HG02938 (cell line): ENCODE measurements around the gene ULK2.

Experiments used
- ATAC-seq: cut with Tn5 transposase; IDR thresholded peaks from one replicate; pipeline ENCODE4 v1.9.1; 2021; ENCODE audit warnings: mild to moderate bottlenecking, moderate library complexity; ENCODE audit not compliant: unreplicated experiment

Gene ULK2

DNA sequence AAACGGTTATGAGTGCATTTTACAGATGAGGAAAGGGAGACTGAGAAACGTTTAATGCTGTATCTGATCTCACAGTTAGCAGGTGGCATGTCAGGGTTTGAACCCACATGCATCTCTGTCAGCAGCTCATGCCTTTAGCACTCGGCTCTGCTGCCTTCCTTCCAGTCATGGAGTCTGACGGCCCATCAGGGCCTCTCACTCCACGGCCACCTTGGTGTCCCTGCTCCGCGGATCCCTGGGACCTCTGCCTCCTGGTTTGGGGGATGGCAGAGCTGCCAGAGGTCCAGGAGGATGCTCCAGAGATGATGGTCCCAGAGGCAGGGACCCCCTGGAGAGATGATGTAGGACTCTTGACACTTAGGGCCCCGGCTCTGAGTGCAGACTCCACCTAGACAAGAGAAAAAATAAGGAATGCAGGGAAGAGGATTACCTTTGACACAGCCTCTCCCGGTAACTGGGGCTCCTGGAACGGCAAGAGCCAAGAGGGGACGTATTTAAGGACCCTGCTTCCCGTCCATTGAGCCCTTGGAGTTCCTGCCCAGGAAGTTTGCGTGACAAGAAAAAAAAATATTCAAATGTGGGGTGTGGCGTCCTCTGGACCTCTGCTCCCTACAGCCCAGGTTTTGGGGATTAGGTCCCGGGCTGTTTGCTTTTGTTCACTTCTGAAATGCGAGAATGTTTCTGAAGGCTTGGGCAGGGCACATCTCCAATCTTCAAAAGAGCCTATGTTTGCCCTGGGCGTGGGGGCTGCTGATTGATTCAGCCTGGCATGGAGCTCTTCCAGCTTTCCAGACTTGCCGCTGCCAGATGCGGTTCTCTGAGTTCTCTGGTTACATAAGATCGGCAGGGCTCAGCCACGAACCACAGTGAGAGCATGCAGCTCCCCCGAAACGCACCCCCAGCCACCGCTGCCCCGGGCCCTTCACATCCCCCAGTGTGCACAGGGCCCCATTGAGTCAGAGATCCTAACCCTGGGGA lies 119.6 kb downstream of the ULK2 start, which contains the start of gene ALDH3A1:
Gene ALDH3A1 (minus strand): TSS at position 470 of the 978 bp plus-strand sequence. CDS start 3,169 bp downstream, outside the sequence.
- no peak for ATAC-seq

DNA sequence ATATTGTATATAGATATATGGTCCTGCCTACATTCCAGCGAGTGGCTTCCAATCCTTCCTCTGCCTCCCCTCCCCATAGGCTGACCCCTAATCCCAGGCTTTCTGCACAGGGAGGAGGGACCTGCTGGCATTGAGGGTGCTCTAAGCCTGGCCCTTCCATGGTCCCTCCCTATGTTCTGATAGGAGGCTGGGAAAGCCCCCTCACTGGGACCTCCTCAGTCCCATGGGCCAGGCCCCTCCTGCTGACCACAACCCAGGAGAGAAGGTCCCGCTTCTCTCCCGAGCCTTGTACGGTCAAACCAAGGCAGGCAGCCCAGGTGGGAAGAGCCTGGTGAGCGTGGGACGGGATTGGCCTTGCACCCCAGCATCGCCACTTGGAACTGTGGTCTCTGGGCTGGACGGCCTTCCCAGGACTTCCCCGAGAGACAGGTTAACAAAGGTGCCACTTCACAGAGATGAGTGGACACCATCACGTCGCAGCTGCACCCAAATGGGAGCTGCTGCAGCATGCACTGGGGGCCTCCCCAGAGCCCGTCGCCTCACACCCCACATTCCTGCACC lies 120.5 kb downstream of the ULK2 start:
- no peak for ATAC-seq

- ATAC-seq, result no peak
These were observed 121.2 kb downstream of the ULK2 start for GRCh38 chr17:19746517-19746916.

DNA sequence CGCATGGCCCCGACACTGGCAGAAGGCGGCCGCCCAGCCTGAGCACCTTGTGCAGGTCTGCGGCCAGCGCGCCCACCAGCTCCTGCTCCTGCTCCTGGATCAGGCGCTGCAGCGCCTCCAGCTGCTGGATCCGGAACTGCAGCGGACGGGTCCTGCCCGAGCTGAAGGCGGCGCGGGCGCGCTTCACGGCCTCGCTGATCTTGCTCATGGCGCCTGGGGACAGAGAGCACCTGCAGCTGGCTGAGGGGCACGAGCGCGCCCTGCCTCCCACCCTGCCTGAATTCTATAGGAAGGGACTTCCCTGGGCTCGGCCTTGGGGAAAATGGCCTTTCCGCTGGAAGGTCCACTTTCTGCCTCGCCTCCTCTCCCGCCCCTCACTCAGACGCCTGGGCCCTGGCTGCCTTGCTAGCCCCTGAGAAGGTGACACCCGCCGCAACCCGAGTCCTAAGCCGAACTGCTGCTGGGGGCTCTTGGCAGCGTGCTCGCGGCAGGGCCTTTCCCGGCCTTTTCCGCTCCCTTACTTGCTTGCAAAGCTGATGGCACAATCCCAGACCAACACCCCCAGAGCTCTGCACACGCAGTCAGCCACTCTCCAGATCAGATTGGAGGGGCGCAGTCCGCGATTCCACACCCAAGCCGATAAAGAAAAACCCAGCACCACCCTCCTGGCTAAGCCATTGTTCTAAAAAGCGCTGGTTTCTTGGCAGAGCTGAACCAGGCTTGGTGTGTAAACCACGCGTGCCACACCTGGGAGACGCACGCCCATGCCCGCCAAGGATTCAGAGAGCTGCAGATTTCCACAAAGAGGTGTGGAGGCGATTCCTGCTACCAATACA lies 122.6 kb downstream of the ULK2 start:
- no peak for ATAC-seq

DNA sequence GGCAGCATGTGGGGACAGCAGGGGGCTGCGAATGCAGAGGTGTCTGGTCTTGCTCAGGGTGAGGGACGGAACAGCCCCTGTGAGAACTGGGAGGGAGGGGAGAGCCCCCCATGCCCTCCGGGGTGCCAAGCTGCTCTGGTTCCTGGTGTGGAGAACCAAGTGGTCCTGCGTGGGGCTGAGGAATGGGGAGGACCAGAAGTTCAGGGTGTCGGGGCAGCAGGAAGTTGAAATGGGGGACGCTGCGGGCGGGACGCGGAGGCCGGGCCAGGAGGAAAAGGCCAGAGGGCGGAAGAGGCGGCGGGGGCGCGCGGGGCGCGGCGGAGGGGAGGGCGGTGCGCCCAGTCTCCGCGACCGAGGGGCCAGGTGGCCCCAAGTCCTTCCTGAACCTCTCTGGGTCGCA lies 123.2 kb downstream of the ULK2 start:
- no peak for ATAC-seq

GRCh38 chr17:19743101-19744100 lies 124.3 kb downstream of the ULK2 start:
- ATAC-seq, result no peak

DNA sequence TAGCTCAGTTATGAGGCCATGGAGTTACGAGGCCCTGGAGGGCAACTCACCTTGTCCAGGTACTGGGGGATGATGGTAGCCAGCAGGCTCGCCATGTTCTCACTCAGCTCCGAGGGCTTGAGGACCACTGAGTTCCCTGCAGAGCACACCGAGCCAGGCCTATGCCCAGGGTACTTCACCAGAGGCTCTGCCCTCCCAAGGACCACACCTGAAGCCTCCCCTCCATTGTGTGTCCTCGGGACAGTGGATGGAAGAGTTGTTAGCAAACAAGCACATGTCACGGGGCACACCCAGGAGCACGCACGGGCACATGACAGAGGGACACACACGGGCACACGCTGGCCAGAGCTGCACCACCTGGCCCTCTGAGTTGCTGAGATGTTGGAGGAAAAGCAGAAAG lies 125.2 kb downstream of the ULK2 start:
- no peak for ATAC-seq

DNA sequence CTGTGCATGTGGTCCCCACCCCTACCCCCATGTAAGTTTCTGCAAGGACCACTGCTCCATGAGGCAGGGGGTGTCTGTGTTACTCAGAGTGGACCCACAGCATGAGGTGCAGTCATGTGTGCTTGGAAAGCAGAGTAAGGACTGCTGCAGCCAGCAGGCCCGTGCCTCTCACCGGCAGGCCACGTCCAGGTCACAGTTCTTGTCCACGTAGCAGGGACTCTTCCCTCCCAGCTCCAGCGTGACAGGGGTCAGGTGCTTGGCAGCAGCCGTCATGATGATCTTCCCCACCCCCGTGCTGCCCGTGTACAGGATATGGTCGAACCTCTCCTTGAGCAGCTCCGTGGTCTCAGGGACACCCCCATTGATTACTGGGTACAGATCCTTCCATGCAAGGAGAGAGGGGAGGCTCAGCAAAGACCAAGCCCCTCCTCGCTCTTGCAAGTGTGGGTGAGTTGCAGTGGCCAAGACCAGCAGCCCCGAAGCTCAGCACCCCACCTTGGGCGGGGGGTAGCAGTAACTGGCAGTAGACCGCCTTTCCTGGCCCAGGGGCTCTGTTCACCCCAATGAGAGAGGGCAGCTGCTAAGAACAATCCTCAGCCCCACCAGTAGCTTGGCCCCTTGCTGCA lies 125.8 kb downstream of the ULK2 start:
- no peak for ATAC-seq

DNA sequence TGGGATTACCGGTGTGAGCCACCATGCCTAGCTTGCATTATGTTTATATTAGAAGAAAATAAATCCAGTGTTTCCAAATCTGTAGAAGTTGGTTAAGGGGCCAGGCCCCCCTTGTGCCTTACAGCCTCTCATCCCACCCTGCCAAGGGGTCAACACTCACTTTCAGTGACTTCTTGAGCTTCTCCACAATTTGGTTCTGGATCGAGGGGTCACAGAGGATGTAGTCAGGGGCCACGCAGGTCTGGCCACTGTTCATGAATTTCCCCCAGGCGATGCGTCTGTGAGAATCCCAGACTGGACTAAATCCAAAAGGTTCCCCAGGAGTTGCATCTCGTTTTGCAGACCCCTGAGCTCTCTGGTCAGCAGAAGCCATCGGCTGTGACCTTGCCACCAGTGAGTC lies 126.8 kb downstream of the ULK2 start:
- no peak for ATAC-seq

DNA sequence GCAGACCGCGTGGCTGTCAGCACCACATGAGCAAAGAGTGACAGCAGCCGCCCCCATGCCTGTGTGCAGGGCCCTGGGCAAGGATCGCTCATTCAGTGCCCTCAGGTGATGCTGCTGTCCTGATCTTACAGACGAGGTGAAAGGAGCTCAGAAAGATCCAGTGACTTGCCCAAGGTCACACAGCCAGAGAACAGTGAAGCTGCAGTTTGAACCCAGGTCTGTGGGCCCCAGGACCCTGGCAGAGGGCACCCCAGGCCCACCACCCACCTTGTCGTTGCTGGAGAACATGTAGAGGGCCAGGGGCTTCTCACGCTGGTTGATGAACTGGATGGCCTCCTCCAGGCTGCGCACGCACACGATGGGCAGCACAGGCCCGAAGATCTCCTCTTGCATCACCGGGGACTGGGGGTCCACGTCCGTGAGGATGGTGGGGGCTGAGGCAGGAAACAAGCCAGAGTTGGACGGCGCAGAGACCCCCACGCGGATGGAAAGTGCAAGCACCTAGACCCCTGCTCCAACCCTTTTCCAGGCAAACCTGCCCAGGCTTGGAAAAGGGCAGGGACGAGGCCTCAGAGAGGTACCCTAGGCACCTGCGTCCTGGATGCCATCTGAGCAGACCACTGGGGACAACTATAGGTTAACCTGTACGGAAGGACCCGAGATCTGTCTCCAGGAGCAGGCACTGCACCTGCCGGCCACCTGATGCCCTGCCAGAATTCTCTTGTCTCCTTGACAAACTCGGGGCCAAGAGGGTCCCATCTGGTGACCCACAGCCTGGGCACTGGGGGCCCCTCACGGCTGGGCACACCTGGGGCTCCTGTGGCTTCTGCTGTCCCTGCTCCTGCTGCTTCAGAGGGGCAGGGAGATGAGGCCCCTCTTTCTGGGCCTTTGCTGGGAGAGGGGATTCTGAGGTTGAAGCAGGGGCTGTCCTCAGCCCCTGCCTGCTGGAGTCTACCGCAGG lies 128.2 kb downstream of the ULK2 start:
- no peak for ATAC-seq

GRCh38 chr17:19738757-19739156 lies 129.0 kb downstream of the ULK2 start:
- no peak for ATAC-seq

DNA sequence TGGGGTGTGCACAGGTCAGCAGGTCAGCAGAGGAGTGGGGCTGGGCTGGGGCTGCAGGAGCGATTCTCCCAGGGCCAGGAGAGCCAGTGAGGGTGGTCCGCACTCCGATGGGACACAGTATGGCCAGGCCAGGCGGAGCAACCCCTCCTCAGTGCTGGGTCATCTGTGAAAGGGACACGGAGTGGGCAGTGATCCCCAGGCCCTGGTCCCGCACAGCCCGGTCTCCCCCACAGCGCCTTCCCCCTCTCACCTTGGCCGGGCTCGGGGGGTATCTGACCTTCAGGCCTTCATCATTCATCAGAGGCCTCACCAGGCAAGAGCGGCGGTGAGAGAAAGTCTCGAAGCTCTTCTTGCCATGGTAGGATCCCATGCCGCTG lies 129.7 kb downstream of the ULK2 start:
- ATAC-seq, result no peak

DNA sequence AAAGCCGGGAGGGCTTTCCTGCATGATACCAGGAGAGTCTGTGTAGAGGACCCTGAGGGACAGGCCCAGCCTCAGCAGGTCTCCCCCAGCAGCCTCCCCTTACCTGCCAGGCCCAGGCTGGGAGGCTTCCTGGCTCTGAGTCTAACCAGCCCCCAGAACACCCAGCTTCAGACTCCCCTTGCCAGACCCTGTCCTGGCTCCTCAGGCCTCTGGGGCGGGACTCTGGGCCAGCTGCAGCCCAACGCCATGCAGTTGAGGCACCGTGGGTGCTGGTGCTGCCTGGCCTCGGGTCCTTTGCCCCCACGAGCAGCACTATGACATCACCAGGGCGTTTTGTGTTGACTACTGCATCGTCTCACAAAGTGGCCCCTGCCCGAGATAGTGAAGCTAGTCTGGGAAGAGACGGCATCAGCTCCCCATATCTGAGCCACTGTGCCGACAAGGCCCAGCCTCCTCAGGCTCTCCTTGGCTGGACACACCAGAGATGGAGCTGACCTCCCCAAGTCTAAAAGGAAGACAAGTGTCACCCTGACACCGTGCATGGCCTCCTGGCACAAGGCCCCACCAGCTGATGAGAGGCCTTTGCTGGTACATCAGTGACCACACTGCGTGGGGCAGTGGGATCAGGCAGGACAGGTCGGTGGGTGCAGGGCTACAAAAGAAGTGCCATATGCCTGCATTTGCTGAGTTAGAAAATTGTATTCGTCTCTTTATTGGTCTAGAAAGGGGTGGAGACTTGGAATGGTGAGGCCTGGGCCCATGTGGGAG lies 130.2 kb downstream of the ULK2 start:
- ATAC-seq, result no peak

DNA sequence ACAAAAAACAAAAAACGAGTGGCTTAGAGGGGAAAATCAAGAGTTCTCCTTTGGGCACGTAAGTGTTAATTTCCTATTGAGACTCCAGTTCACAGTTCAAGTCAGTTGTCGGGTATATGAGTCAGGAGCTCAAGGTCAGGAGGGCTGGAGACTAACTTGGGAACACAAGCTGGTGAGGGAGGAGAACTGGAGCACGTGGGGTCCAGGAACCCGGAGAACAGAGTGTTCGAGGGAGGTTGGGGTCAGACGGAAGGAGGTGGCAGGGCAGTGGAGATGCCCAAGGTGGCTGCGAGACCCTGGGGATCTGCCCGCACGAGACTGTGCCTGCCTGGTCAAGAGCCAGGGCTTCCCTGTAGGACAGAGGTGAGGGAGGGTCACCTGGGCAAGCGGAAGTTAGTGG lies 131.7 kb downstream of the ULK2 start:
- no peak for ATAC-seq

GRCh38 chr17:19733953-19734526 lies 133.7 kb downstream of the ULK2 start:
- ATAC-seq, result no peak

GRCh38 chr17:19731626-19732025 lies 136.1 kb downstream of the ULK2 start:
- ATAC-seq, result no peak

DNA sequence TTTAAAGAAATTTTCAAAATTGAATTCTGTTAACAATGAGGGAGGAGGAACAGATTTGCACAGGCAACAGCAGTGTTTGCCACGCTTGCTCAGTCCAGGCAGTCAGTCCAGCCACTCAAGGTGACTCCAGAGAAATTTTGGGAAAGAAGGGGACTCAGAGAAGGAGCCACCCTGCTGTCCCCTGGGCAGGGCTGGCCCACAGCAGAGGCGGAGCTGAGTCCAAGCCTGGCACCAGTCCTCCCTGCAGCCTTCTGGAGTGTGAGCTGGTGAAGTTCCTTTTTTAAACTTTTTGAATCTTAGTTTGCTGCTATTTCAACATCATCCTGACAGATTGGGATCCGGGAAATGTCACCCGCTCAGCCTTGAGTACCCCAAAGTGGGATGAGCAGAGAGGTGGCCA lies 136.9 kb downstream of the ULK2 start:
- no peak for ATAC-seq

- ATAC-seq, result no peak
These were observed 137.8 kb downstream of the ULK2 start for GRCh38 chr17:19729900-19730299.
